ENCODE data around the gene RPS6KL1.

Gene RPS6KL1

DNA sequence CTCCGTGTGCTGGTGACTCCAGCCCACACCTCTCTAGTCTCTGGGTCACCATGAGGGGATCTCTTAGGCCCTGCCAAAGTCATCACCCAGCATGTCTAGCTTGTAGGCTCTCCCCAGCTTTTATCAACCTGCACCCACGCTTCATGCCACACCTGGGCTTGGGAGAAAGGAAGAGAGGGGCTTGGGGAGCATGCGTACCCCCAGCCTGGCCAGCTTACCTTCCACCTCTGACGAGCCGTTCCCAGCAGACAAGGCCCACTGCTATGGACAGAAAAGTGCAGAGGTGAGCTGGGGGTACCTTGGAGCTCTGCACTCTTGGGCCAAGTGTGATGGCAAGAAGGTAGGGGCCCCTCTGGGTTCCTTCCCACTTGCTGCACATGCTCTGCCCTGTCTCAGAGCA, 30.6 kb upstream of the RPS6KL1 start:
- no peak for DNase-seq
- in situ Hi-C loops (cut with MboI; ENCODE audit: low pct_unique_long_range_greater_than_20kb, low sequenced_read_pairs) = no loop called here

DNA sequence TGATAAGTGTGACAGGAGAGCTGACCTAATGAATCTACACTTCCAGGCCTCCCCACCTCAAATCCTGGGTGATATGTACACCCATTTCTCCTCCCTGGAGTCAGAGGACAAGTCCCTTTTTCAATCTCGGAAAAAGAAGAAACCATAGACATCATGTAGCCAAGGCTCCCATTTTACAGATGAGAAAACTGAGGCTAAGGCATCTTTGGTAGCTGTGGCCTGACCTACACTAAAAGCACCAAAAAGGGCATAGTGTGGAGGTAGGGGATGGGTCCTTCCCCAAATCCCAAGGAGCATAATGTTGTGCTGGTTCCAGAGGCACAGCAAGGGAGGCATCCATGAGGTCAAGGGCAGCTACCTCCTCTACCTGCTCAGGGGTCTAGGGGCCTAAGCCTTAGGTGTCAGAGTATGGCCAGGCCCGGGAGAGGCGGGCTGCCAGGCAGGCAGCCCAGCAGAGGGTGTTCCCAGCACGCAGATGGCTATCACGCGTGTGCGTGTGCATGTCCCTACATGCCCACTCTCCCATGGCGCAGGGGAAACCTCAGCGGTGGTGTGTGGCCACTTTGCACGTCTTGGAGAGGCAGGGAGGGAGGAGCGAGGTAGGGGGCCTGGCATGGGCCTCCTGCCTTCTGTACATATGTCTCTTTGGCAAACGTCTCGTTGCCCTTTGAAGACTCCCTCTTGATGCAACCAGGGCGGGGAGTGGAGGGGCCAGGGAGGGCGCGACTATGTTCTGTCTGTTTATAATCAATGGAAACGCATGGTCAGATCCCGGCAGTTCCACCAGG, 29.8 kb upstream of the RPS6KL1 start:
- in situ Hi-C loops (cut with MboI; ENCODE audit: low pct_unique_long_range_greater_than_20kb, low sequenced_read_pairs) = no loop called here
- peak; percentile 35 for DNase-seq

DNA sequence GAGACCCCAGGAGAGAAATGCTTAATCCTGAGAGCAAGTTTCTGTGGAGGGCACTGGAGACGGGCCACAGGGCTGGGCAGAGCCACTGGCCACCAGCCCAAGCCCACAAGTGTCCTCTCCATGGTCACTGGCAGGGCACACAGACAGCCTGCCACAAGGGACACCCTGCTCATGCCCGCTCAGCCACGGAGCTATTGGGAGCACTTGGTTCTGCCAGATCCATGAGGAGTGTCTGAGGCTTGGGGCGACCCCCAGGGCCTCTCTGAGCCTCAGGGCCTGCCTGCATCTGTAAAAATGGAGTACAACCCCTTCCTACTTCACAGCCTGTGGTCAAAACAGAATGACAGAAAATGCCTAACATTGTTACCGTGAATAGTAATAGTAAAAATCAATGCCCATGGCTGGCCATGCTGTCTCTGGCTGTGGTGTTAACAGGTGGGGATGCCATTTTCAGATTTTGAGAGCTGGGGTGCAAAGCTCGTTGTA, 29.2 kb upstream of the RPS6KL1 start:
- in situ Hi-C loops (cut with MboI; ENCODE audit: low pct_unique_long_range_greater_than_20kb, low sequenced_read_pairs) = no loop called here
- no peak for DNase-seq

DNA sequence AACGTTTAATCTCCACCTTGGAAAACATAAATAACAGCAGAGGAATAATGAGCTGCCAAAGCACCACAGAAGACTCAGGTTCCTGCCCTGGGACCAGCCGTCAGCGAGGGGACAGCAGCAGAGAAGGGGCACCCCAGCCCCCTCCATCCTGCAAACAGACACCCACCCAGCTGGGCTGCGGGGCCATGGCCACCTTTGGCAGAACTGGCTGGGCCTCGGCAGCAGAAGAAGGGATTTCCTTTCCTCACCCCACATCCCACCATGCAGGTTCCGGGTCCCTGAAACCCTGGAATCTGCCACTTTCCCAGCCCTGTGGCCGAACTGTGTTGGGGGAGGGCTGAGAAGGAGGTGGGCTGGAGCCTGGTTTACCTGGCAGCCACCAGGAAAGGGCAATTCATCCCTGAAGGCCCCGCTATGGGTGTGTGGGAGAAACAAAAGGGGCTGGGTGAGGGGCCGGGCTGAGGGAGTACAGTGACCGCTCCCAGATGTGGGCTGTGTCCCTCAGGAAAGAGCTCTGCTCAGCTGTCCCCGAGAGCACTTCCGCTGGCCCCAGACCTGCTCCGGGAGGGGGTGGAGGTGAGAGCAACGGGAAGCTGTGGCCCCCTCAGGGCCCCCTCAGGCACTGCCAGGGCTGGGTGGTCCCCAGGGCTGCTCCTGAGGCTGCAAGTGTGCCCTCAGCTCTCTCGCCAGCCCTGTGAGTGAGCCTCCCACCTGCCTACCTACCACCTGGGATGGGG, 28.6 kb upstream of the RPS6KL1 start:
- in situ Hi-C loops (cut with MboI; ENCODE audit: low pct_unique_long_range_greater_than_20kb, low sequenced_read_pairs) = no loop called here
- DNase-seq = no peak

DNA sequence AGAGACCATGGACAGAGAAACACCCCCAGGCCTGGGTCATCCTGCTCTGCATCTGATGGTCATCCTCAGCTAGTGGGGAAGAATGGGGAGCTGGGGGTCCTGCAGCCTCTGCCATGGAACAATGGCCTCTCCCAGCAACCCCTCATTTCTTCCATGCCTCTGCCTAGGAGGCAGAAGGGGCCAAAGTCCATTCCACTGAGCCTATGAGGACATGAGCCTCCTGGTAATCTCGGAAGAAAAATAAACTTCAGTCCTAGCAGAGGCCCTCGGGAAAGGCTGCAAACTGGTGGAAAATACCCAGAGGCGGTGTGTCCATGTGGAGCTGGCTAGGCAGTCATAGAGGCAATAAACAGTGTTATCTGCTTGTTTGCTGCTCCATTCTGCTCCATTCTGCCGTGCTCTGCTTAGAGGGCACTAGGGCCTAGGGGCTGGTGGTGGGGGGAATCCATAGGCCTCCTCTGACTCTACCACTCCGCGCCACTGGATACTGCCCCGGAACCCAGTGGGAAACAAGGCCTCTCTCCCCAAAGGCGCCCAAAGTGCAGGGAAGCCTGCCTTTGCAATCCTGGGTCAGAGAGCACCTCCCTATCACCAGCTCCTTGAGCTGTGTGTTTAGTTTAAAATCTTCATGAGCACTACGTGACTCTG, 27.9 kb upstream of the RPS6KL1 start:
- in situ Hi-C loops (cut with MboI; ENCODE audit: low pct_unique_long_range_greater_than_20kb, low sequenced_read_pairs) = no loop called here
- DNase-seq = no peak

DNA sequence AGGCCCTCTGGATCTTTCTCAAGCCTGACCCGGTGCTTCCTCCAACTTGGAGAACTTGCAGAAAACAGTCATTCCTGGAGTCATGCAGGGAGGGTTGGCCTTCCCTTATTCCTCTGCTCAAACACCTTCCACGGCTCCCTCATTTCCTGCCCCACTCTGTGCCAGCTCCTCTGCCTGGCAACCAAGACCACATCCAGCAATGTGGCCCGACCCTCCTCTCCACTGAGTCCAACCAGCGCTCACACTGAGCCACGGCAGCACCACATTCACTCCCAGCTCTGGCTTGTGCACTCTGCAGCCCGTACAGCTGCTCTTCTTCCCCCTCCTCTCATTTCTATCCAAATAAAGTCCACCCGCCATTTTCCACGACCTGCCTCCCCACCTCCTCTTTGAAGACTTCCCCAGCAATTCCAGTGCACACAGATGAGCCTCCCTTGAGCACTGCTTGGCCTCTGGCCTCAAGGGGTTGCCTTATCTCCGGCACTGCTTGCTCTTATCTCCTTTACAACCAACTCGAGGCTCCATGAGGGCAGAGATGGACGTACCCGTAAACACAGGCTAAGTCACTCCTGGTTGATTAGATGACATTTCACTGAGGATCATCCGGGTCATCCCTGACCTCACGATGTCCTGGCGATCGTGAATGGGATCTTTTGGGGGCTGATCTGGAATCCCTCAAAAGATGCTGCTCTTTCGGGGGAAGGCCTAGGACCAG, 27.0 kb upstream of the RPS6KL1 start:
- in situ Hi-C loops (cut with MboI; ENCODE audit: low pct_unique_long_range_greater_than_20kb, low sequenced_read_pairs) = no loop called here
- DNase-seq = no peak

DNA sequence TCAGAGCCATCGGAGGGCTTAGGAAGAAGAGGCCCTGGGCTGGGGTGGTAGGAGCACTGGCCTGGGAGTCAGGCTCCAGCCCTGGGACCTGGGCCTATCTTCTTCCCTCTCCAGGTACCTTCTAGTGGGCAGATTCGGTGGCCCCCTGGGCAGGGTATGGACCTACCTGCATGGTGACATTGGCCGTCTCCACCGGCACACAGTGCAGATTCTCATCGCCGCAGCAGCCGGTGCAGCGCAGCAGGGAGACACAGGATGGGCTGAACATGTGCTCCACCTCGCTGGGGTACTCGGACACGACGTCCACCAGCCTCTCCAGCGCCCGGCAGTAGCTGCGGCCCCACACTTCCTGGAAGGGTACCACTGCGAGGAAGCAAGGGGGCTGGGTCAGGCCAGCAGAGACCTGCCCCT, 26.1 kb upstream of the RPS6KL1 start:
- in situ Hi-C loops (cut with MboI; ENCODE audit: low pct_unique_long_range_greater_than_20kb, low sequenced_read_pairs) = no loop called here
- DNase-seq = no peak

DNA sequence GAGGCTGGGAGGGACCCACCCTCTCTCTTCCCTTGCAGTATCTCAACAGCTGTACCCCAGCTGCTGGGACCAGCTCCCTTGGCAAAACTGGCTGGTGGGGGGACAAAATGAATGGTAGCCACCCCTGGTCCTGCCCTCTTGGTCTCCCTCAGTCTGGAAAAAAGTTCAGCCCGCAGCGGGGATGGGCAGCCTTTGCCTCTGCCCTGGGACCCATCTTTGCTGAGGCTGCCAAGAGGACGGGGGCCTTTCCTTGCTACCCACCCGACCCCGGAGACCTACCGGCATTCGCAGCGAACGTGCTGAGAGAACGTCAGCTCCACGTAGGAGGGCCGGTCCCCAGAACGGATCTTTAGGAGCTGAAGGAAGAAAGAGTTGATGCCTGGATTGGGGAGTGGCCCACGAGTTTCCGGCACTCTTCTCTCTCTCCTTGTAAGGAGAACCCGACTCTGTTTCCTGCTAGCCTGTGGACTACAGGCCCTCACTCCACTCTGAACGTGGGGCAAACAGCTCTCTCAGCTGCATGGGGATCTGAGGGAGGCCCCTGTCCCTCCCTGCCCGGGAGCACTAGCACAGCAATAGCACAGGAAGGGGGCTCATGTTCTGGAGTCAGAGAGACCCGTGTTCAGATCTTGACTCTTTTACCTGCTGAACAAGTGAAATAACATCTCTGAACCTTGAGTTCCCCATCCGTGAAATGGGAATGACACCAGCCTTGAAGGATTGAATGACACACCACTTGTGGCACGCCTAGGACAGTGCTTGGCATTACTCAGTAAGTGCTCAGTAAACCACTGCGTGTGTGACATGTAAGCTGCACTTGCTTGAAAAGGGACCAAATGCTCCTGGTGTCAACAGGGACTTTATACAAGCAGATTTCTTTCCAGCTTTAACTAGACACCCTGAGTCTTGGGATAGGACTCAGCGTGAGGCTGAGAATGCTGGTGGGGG, 25.4 kb upstream of the RPS6KL1 start:
- in situ Hi-C loops (cut with MboI; ENCODE audit: low pct_unique_long_range_greater_than_20kb, low sequenced_read_pairs) = no loop called here
- no peak for DNase-seq

DNA sequence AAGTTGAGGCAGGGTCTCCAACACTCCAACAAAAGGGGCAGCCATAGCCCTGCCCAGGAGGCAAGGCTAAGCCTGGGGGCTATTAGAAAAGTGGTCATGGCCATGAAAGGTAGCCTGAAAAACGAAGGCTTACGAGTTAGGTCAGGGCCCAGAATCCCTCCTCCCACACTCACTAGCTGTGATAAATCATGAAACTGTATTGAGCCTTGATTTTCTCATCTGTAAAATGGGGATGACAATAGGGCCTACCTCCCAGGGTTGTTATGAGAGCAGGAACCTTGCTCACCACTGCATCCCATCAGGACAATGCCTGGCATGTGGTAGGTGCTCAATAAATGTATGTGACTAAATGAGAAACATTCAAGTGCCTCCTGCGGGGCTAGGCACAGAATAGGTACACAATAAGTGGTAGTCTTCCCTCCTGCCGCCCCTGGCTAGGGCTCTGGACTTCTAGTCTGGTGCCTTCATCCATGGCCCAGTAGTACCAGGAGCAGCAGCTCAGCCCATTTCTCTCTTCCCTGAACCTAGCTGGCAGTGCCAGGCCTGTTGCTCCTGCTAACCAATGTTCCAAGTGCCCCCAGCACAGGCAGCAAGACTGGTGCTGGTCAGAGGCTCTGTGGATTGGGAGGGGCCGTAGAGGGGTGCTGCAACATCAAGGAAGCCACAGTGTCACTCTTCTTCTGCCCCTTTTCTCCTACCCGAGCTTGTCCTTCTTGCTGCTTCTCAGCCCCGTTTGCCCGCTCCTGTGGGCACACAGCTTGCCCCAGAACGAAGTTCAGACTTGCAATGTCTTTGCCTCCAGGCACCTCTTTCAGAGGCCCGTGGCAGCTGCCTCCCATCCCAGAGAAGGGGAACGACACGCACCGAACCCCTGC, 24.5 kb upstream of the RPS6KL1 start:
- DNase-seq = no peak
- in situ Hi-C loops (cut with MboI; ENCODE audit: low pct_unique_long_range_greater_than_20kb, low sequenced_read_pairs) = no loop called here

DNA sequence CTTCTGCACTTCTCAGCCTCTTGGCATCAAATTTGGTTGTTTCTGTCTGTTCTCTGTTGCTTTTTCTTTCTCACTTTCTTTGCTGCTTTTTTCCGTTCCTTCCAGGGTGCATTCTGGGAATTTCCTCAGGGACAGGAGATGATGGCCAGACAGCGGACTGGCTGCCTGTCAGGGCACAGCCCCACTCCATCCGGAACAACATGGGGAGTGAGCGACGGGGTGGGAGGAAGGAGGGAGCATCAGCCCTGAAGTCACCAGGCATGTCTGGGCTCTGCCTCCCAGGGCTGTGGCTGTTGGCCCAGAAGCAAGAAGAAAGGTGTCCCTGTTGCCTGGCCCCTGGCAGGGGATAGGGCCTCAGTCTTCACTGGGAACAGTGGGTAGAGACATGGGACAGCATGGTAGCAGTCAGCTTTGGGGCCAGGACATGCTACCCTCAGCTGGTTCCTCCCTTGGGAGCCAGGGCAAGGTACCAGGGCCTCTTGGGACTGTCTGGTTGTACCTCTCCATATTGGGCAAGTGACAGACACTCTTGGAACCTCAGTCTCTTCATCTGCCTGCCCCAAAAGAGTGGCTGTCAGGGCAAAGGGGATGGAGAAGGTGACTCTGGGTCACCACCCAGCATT, 23.7 kb upstream of the RPS6KL1 start:
- DNase-seq = no peak
- in situ Hi-C loops (cut with MboI; ENCODE audit: low pct_unique_long_range_greater_than_20kb, low sequenced_read_pairs) = no loop called here

DNA sequence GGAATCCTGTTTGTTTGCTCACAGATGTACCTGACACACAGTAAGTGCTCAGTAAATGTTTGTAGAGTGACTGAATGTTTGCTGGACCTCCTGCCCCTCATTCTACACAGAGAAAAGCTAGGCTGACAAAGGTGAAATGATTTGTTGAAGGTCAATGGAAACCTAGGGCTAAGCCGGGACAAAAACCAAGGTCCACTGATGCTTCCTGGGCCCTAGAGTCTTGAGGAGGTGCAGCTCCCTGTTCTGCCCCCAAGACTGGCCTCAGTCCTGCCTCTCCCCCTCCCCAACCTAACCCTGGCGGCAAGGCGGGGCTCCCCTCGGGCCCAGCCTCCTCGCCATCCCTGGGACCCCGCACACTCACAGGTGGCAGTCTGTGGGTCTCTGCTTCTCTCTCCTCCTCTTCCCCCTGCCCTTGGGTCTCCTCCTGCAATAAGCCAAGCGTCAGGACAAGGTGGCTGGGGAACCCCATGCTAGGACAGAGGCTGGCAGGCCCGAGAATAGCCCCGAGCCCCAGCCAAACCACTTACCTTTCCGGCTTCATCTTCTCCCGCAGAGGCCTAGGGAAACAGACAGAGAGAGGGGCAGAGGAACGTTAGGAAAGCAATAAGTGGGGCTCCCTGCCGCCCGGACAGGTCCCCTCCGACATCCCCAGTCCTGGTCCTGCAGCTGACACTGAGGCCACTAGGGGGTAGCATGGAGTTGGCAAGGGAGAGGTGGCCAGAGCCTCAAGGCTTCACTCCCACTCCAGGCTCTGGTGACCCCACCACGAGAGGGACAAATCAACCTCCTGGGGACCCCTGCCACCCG, 23.0 kb upstream of the RPS6KL1 start:
- peak; percentile 72 for DNase-seq
- in situ Hi-C loops (cut with MboI; ENCODE audit: low pct_unique_long_range_greater_than_20kb, low sequenced_read_pairs) = no loop called here

DNA sequence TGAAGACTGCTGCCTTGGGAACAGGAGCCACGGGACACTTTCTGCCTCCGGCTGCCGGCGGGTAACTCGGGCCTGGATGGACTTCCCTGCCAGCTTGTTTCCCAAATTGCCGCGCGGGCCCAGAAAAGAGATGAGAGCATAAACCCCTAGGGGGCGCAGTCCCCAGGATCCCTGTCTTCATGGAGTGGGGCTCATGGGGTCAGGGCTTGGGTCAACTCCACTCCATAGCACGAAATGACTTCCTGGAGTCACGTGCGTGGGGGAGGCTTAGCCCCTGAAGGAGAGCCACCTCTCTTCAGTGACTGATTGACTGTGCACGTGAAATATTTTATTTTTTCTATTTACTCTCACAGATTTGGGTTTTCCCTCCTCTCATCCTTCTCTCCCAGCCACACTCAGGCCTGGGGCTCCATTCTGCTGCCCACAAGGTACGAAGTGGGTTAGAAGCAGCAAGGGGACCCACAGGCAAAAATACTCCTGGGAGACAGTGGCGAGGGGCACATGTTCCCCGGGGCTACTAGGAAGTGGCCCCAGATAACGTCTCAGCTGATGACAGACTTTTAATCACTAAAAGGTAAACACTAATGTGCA, 22.3 kb upstream of the RPS6KL1 start:
- in situ Hi-C loops (cut with MboI; ENCODE audit: low pct_unique_long_range_greater_than_20kb, low sequenced_read_pairs) = no loop called here
- DNase-seq = peak; percentile 59

DNA sequence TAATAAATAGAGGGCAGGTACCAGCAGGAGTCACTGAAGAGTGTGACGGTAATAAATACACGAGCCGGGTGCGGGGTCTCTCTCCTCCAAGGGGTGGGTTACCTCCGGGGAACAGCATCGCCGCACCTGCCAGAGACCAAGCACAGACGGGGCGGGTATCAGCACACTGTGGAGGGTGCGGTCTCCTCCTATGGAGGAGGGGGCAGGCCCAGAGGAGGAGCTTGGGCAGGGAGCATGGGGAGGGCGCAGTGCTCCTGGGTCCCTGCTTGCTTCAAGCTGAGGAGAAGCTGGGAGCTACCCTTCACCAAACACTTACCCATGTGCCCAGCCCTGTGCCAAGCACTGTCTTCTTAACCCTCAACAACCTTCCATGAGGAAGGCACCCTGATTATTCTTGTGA, 19.5 kb upstream of the RPS6KL1 start:
- DNase-seq = no peak
- in situ Hi-C loops (cut with MboI; ENCODE audit: low pct_unique_long_range_greater_than_20kb, low sequenced_read_pairs) = no loop called here

DNA sequence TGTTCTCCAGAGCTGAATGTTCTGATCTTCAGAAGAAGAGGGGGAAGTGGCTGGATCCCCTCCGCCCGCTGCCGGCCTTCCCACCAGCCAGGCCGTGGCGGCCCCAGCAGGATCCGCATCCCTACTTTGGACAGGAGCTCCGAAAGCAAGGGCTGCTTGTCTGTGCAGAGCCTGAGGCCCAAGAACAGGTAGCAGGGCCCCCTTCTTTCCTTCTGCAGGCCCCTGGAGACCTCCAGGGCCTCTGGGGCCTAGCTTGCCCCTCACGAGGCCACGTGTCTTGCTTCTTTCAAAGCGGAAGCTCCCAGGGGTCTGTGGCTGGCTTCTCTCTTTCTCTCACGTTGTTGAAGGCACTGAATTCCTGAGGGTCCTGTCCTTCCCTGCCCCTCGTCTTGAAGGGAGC, 19.1 kb upstream of the RPS6KL1 start:
- no peak for DNase-seq

DNA sequence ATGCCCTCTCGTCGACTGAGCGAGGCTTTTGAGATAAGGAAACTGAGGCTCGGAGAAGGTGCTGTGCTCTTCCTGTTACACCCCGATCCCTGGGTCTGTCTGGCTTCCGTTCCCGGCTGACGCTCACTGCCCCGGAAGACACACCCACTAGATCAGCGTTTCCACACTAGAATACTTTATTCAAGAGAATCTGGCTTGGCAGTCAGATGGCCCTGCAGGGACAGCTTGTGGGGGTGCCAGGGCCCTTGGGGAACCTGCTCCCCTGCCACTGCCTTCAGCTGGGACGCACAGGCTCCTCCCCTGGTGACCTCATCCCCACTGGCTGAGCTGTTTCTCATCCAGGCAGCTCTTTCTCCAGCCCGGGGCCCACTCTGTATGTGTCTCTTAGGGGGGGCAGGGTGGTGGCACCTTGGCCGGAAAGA, 18.6 kb upstream of the RPS6KL1 start:
- DNase-seq = peak; percentile 57
- in situ Hi-C loops (cut with MboI; ENCODE audit: low pct_unique_long_range_greater_than_20kb, low sequenced_read_pairs) = no loop called here

More for the DNA sequence above, 19.1 kb upstream of the RPS6KL1 start:
- in situ Hi-C loops (cut with MboI; ENCODE audit: low pct_unique_long_range_greater_than_20kb, low sequenced_read_pairs) = no loop called here

DNA sequence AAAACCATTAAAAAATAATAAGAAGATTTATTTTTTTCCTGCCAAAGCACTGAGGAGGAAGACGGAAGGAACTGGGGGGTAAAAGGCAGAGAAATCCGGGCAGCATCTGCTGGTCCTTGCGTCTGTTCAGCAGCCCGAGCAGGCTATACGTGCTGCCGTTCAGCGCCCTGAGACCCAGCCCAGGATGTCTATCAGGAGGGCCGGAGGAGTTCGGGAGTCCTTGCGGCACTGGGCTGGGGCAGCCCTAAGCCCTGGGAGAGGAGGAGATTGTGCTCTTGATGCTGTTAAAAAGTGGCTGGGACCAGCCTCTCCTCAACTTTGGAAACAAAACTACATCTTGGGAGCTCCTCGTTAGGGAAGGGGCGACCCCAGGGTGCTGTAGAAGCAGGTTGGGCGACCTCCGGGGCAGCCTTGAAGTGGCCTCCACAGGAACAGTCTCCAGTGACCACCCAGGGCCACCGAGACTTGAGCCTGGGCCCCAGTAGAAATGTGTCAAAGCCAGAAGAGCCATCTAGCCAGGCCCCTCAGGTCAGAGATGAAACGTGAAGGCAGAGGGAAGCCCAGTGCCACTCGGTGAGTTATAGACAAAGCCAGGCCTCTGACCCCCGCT, 18.0 kb upstream of the RPS6KL1 start:
- in situ Hi-C loops (cut with MboI; ENCODE audit: low pct_unique_long_range_greater_than_20kb, low sequenced_read_pairs) = no loop called here
- DNase-seq = no peak
